RWPE1 (cell line): ENCODE results near the gene TSPAN15.

Experiments used
- CTCF ChIA-PET: fragments of 350-600 bp; sonication (Branson Sonifier 250); formaldehyde crosslinking; extraction: SDS; loops from one replicate; lab custom pipeline; 2021; lab: Yijun Ruan, JAX
- POLR2A ChIA-PET: fragments of 400-600 bp; formaldehyde crosslinking; extraction: SDS; loops from one replicate; lab custom pipeline; 2020; ENCODE audit warnings: antibody characterized with exemption; ENCODE audit not compliant: low non-redundant PET; lab: Yijun Ruan, JAX
- DNase-seq: peaks from one replicate; pipeline ENCODE4 v3.0.0; 2012; ENCODE audit warnings: low spot score
- H3K27ac ChIP-seq: fragments of 450-650 bp; 2 replicates; pipeline ENCODE4 v1.5.1; 2017
- TF ChIP-seq, protein P1 (sequence below): fragments of 450-650 bp; conservative IDR thresholded peaks from 2 replicates; pipeline ENCODE4 v1.5.1; 2017; ENCODE audit warnings: low read depth, mild to moderate bottlenecking

Gene TSPAN15

GRCh38 chr10:69466158-69466490 lies 14.9 kb downstream of the TSPAN15 start:
- TF ChIP-seq, protein P1, sequence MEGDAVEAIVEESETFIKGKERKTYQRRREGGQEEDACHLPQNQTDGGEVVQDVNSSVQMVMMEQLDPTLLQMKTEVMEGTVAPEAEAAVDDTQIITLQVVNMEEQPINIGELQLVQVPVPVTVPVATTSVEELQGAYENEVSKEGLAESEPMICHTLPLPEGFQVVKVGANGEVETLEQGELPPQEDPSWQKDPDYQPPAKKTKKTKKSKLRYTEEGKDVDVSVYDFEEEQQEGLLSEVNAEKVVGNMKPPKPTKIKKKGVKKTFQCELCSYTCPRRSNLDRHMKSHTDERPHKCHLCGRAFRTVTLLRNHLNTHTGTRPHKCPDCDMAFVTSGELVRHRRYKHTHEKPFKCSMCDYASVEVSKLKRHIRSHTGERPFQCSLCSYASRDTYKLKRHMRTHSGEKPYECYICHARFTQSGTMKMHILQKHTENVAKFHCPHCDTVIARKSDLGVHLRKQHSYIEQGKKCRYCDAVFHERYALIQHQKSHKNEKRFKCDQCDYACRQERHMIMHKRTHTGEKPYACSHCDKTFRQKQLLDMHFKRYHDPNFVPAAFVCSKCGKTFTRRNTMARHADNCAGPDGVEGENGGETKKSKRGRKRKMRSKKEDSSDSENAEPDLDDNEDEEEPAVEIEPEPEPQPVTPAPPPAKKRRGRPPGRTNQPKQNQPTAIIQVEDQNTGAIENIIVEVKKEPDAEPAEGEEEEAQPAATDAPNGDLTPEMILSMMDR = no peak
- ChIA-PET CTCF (interaction anchor here (0.7 kb wide), 1 partner anchor 40 kb away, joined by 3 read pairs; no protein-coding TSS in a partner anchor), POLR2A (no interaction called here)
- no peak for DNase-seq
- H3K27ac ChIP-seq = no peak overlapping the region

- POLR2A ChIA-PET = no interaction called here
- no peak overlapping the region for H3K27ac ChIP-seq
- CTCF ChIA-PET = no interaction called here
- DNase-seq = no peak
- TF ChIP-seq, protein P1 = no peak
Observed at GRCh38 chr10:69466689-69467088, 15.4 kb downstream of the TSPAN15 start.

- ChIA-PET CTCF (interaction anchor here (0.5 to 0.8 kb wide), 2 partner anchors 57 to 117 kb away, joined by 3 read pairs; no protein-coding TSS in a partner anchor), POLR2A (no interaction called here)
- TF ChIP-seq, protein P1 = no peak
- no peak for DNase-seq
- no peak overlapping the region for H3K27ac ChIP-seq
Observed at GRCh38 chr10:69467928-69468750, 16.9 kb downstream of the TSPAN15 start.

GRCh38 chr10:69468751-69469089 lies 17.5 kb downstream of the TSPAN15 start:
- CTCF ChIA-PET = interaction anchor here (0.5 to 0.8 kb wide), 2 partner anchors 58 to 117 kb away, joined by 3 read pairs; no protein-coding TSS in a partner anchor
- H3K27ac ChIP-seq = no peak overlapping the region
- POLR2A ChIA-PET = no interaction called here
- DNase-seq = no peak
- TF ChIP-seq, protein P1 = no peak

GRCh38 chr10:69469976-69470375 lies 18.7 kb downstream of the TSPAN15 start:
- TF ChIP-seq, protein P1 = no peak
- DNase-seq = no peak
- H3K27ac ChIP-seq = no peak overlapping the region
- CTCF ChIA-PET = interaction anchor here (0.6 to 1.1 kb wide), 2 partner anchors 62 to 164 kb away, joined by 3 to 4 read pairs; no protein-coding TSS in a partner anchor
- POLR2A ChIA-PET = no interaction called here

DNA sequence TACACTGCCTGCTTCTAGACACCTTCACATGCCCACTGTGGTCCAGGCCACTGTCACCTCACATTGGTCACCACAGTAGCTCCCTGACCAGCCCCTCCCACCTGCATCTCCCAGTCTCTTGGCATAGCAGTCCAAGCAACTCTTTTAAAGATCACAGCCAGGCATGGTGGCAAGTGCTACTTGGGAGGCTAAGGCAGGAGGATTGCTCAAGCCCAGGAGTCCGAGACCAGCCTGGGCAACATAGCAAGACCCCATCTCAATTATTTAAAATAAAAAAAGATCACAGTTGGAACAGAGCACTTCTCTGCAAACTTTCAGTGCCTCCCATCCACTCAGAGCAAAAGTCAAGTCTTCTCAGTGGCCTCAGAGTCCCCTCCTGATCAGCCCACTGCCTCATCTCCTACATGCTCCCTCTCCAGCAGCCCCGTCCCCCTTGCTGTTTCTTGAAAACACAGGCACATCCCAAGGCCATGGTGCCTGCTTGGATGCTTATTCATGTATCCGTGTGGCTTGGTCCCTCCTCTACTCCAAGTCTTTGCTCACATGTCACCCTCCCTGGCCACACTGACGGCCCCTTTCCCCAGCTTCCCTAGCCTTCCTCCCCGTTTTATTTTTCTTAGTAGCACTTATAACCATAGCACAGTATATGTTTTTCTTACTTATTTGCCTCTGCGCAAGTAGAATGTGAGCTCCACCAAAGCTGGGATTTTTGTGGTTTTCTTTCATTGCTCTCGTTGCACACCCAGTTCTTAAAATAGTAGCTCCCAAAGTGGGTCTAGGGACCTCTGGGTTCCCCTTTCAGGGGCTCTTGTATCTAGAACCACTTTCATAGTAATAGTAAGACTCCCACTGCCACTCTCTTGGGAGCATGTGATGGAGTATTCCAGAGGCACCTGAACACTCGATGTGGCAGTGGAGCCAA lies 19.5 kb downstream of the TSPAN15 start:
- H3K27ac ChIP-seq = no peak overlapping the region
- DNase-seq = no peak
- POLR2A ChIA-PET = interaction anchor here (0.5 kb wide), 1 partner anchor 11 kb away, joined by 9 read pairs; no protein-coding TSS in a partner anchor
- CTCF ChIA-PET = interaction anchor here (0.5 kb wide), 1 partner anchor 242 kb away, joined by 3 read pairs; no protein-coding TSS in a partner anchor
- TF ChIP-seq, protein P1 = no peak
